GM12873 (cell line): ENCODE measurements around the gene ZBTB48.

Experiments
- CTCF ChIP-seq: IDR thresholded peaks from 2 replicates; pipeline ENCODE4 v1.5.1; 2012; ENCODE audit warnings: low read depth, mild to moderate bottlenecking, moderate library complexity, low read length, control low read depth; ENCODE audit not compliant: insufficient read depth; ENCODE audit errors: missing control alignments

Gene ZBTB48

GRCh38 chr1:6622396-6623152, 42.8 kb downstream of the ZBTB48 start:
- TF ChIP-seq CTCF, result no peak

DNA sequence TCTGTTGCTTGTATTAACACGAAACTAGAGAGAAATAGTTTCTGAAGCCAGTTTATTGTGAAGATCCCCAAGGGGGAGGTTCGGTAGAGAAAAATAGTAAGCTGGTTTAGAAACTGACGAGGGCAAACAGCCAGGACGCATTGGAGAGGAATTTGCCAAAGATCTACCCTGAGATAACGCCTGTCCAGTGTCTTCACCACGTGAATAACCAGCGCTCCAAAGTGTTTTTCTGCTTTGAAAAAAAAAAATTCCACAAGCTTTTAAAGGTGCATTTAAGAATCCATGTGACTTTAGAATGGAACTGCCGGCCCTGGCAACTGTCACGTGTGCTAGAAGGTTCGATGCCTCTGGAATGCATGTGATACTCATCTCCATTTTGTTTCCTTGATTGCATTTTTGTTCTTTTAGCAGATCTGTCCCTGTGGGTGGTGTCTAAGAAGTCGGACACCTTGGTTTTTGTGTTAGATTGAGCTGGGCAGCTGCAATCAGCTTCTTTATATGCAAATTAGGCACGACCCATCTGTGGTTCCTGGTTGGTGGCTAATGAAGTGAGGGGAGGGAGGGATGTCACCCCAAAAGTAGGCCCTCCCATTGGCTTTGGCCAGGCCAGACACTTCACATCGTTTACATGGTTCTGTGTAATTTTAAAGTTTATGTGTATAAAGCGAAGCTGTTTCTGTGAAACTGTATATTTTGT, 43.6 kb downstream of the ZBTB48 start:
- TF ChIP-seq CTCF, result no peak

DNA sequence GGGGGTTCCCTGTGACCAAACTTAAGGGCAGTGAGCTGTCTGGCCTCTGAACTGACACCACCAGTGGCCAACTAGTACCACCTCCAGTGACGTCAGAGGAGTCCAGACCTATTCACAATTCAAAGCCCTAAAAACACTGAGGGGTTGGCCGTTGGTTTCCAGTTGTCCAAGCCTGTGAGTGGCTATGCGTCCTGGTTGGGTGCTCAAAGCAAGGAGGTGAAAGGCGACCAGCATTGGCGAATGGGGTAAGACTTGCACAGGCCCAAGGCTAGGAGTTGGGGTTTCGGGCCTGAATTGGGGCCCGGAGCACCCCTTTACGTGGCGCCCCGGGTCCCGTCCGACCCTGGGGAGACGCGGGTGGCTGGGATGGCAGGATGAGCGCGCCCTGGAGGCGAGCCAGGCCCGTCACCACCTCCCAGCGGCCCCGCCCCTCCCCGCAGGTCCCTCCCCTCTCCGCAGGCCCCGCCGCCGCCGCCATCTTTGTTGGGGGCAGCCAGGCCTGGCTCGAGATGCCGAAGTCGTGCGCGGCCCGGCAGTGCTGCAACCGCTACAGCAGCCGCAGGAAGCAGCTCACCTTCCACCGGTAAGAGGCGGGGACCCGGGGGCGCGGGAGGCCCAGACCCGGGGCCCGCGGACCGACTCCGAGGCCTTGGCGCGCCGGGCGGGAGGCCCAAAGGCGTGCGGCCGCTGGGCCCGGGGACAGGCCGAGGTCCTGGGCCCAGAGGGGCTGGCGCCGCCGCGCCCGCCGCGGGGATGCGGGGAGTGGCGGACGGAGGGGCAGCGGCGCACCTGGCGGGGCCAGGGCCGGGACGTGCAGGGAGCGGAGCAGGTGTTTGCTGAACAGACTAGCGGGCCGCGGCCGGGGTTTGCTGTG, 45.2 kb downstream of the ZBTB48 start, which contains the start of gene THAP3:
Gene THAP3 (plus strand): TSS at position 159 of the 874 bp plus-strand sequence. CDS start 351 bp downstream, at position 510.
- TF ChIP-seq CTCF, result no peak

DNA sequence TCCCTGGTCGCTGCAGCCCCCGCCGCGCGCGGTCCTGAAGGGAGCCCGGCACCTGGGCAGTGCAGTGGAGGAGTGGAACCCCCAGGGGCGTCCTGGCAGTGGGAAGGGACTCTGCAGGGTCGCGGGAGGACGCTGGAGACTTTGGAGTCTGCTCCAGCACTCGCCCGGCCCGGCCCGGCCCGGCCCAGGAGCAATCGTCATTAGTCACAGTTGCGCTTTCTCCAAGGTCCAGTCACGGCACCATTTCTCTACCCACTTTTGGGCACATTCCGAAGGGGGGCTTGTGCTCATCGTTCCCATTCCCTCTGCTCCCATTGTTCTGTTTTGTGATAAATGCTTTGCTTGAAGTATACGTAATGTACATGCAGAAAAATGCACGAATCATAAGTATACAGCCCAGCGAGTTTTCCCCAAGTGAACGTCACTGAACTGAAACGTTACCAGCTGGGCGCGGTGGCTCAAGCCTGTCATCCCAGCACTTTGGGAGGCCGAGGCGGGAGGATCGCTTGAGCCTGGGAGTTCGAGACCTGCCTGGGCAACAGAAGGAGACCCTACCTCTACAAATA, 45.9 kb downstream of the ZBTB48 start:
- TF ChIP-seq CTCF, result no peak

DNA sequence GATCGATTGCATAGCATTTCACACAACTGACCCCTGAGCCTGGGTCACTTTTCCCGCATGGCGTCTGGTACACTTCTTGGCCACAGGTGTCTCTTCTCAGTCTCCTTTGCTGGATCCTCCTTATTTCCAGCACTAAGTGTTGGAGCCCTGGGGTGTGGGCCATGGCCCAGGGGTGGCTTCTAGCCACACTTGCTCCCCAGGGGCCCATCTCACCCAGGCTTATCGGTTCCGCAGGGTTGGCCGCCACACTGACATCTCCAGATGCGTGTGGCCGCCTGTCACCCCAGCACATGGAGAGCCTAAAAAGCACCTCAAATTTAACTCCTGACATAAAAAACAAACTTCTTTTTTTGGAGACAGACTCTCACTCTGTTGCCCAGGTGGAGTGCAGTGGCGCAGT, 47.2 kb downstream of the ZBTB48 start:
- TF ChIP-seq CTCF, result no peak

DNA sequence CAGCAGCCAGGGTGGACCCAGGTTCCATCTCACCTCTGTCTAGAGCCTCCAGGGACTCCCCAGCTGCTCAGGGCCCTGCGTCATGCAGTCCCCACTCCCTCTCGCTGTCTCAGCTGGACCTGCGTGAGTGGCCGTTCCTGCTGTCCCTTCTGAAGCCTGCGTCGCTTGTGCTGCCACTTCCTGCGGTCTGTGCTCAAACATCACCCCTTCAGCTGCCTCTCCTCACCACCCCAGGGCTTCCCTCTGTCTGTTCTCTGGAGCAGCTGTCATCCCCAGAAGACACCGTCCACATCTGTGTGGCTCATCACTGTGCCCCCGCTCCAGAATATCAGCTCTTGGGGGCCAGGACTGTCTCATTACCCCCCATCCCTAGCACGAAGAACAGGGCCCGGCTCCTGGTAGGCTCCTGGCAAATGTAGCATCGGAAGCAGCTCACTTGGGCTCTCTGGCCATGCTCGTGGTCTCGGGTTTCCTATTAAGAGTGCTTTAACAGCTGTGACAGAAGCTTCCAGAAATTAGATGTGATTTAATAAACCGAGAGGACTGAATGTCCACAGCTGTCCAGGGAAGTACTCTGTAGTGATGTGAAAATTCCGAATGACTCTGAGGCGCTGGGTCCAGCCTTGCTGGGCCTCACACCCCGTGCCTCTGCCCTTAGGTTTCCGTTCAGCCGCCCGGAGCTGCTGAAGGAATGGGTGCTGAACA, 48.2 kb downstream of the ZBTB48 start:
- no peak for TF ChIP-seq CTCF
